Islet of Langerhans (tissue), 1 donor: Measurements from ENCODE around the gene AP5Z1.

ENCODE experiments used
- FAIRE-seq: peaks from one replicate; lab custom pipeline; 2011; peaks lifted over from hg19 to GRCh38; lab: Jason Lieb, UNC

Gene AP5Z1

DNA sequence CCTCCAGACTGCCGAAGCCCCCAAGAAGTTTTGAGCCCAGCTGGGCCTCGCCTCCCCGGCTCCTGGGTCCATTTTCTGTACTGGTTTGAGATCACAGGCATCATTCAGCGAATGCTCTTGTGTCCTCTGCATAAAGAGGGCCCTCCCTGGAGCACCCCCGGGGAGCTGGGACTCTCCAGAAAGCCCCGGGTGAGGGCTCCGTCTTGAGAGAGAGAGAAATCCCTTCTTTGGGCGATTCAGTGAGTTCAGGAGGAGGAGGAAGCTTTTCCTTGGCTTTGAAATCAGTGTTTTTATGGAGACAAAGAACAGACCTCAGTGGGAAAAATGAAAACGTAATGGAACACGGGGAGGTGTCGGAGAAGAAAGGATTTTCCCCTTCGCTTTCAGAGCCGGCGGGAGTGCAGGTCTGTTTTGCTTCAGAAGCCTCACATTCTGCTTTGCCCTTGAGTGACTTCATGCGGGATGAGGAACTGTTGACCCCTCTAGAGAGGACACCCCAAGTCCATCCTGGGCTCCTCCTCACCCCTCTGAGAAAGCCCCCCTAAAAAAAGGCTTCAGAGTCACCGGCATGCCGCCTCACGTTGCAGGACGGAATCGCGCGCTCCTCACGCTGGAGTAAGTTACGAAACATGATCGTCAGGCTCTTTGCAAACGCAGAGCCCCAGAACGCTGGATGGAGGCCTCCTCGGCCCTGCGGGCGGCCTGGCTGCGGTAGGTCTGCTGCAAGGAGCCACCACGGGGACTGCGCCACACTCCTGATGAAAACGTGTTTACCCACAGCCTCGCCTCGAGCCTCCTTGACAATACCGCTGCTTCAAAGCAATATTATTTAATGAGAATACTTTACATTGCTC lies 8.5 kb upstream of the AP5Z1 start:
- no peak for FAIRE-seq

DNA sequence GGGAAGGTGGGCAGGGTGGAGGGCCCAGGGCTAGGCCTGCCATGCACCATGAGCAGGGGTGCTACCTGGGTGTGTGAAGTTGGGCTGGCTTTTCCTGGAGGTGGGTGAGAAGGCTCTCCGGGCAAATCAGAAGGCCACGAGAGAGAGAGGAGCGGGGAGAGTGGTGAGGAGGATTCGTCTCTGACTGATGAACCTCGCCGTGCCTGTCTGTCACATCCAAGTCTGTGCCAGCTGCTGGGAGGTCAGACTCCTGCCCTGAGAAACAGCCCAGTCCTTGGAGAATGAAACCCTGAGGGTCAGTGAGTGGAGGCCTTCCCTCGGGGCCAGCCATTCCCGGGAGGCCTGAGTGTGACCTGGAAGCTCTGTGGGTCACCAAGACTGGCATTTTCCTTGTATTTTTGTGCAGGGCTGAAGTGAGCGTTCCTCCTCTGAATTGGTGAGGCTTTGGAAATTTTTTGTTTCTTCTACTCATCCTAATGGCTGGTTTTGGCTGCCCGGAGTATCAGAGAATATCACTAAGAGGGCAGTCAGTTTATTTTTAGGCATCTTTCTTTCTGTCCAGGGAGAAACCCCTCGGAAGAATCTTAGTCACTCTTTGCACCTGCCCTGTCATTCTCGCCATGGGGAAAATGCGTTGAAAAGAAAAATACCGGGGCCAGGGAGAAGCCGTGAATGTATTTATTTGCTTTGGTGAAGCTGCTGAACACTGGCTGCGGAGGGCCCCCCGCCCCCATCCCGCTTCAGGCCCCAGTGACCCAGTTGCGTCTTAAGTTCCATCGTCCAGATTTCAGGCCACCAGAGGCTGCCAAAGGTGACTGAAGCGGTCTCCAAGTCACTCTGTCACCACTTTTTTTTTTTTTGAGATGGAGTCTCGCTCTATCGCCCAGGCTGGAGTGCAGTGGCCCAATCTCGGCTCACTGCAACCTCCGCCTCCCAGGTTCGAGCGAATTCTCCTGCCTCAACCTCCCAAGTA lies 6.5 kb upstream of the AP5Z1 start:
- no peak for FAIRE-seq

DNA sequence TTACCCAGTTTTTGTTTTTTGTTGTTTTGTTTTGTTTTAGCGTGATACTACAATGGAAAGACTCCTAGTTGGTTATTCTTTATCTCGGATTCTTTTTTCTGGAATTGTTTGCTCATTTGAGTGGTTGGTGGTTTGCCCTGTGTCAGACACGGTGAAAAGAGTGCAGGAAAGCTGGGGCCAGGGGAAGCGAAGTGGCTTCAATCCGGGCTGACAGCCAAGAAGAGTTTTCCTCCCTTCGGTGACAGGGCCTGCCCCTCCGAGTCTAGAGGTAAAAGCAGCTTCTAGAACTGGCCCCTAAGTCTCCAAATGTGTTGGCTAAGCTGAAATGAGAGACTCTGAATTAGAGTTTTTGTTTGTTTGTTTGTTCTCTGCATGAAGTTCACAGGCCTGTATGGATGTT lies 5.7 kb upstream of the AP5Z1 start:
- FAIRE-seq, result no peak

DNA sequence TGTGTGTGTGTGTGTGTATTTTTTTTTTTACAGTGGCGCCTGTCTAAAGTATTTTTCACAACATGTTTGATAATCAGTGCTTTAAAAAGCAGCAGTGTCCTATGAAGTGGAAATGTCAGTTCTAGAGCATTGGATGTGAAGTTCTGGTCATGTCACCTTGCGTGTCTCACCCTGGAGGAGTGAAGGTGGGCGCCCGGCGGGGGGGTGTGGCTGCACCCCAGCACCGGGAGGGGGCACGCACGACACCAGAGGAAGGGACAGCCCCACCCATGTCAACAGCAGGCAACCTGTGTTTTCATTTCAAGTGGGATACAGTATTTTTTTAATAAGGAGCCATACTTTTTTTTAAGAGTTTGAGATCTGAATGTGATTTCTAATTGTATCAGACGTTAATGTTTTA lies 4.5 kb upstream of the AP5Z1 start:
- no peak for FAIRE-seq

DNA sequence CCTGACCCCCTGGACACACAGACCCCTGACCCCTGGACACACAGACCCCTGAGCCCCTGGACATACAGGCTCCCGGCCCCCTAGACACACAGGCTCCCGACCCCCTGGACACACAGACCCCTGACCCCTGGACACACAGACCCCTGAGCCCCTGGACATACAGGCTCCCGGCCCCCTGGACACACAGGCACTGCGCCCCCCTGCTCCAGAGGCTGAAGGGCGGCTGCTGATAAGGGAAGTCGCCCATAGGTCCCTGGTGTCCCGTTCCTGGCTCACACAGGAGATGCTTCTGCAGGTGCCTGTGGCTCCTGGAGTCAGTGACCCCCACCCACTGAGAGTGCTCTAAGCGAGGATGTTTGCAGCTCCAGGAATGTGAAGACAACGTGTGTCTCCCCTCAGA lies 3.7 kb upstream of the AP5Z1 start:
- FAIRE-seq, result no peak

DNA sequence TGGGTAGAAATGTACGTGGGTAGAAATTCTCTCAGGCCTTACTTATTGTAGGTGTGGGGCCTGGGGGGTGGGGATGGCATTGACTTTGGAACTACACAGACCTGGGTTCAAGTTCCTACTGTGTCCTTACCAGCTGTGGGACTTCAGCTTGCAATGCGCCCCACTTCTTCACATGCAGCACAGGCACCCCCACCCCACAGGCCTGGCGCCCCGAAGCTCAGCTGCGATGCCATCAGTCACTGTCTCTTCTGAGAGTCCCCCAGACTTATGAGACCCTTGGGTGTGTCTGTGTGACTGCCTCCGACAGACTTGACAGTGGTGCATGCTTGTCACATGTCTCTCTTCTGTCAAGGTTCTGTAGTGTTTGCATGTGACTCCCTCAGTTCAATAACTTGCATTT lies 3.1 kb upstream of the AP5Z1 start:
- FAIRE-seq, result no peak

DNA sequence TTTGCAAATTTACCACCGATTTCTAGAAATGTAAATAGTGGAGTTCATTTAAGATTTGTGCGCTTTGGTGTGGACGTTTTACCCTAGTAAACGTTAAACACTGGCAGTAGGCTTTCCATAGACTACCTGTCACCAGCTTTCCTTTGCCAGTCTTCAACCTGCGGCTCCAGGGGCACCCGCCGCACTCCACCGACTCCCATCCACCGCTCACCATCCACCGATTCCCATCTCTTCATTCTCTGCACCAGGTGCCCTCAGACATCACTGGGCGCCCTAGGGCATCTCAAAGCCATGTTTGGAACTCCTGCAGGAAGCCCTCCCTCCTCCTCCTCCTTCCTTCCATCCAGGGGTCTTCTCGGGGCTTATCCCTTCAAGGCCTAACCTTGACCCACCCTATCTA lies 1.4 kb upstream of the AP5Z1 start:
- FAIRE-seq, result no peak

DNA sequence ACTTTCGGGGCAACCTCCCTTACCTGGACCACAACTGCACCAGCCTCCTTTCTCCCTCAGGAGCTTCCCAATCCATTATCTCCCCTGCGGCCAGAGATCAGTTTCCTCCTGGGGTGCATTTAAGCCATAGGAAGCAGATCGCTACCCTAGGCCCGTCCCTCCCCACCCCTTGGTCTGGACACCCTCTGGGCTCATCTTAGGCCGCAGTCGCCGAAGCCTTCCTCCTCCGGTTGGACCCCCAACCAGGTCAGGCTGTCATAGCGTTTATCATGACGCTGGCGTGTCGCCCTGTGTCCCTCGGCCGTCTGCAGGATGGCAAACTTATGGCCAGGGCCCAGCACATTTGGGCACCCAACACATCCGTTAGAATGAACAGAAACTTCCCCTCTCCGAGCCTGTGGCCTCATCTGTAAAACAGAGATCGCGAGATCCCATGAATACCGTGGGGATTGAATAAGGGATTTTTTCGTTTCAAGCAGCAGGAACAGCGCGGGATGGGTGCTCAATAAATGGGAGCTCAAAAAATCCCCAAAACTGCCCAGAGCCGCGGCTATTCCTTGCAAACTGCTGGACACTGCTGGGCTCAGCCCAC lies 669 bp upstream of the AP5Z1 start:
- no peak for FAIRE-seq

DNA sequence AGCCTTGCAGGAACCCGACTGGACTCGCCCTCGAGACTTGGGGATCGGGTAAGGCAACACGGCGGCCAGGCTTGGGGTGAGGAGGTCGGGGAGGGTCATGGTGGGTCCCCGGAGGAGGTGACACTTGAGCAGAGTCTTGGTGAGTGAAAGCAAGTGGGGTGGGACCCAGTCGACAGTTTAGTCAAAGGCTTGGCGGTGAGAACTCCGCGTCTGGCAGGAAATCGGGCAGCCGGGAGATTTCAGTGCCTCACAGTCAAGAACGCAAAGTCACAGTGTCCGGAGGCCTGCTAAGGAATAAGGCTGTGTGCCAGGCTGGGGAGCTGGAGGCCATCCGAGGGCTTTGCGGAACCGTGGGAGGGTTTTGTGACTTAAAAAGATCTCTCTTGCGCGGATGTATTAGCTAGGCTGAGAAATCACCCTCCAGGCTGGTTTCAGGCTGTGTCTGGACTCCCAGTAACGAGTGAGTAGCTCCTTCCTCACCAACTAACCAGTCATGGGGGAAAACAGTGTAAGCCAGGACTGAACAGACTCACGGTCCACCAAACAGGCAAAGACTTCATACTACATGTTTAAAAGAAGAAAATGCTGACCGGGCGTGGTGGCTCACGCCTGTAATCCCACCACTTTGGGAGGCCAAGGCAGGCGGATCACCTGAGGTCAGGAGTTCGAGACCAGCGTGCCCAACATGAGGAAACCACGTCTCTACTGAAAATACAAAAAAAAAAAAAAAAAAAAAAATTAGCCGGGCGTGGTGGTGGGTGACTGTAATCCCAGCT lies 613 bp downstream of the AP5Z1 start:
- FAIRE-seq, result no peak

DNA sequence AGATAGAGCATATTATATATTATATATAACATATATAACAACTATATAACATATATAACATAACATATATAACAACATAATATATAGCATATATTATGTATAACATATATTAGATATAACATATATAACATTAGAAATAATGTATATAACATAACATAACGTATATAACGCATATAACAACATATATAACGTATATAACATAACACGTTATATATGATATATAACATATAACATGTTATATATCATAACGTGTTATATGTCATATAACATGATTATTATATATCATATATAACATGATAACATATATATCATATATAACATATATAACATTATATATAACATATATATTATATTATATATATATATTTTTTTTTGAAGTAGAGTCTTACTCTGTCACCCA lies 3.7 kb downstream of the AP5Z1 start:
- no peak for FAIRE-seq

DNA sequence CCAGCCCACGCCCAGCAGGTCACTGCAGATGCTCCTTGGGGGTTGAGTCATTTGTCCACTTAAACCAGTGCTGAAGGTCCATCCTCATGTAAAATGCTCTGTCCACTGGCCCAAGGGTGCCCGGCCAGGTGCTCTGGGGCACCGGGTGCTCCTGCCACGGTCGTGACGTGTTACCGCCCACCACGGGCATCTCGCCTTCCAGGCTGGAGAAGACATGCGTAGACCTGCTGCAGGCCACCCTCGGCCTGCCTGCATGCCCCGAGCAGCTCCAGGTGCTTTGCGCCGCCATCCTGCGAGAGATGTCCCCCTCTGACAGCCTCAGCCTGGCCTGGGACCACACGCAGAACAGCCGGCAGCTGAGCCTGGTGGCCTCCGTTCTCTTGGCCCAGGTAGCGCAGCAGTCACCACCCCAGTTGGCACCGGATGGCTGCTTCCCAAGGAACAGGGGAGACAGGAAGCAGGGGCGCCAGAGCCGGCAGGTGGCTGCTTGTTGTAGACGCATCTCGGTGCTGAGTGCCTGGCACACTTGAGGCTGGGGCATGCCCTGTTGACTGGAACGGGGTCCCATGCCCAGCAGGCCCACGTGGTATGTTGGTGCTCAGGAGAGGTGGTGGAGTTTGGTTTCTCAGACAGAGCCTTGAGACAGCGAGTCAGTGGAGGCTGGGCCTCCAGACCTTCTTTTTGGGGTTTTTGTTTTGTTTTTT lies 6.1 kb downstream of the AP5Z1 start:
- FAIRE-seq, result no peak

DNA sequence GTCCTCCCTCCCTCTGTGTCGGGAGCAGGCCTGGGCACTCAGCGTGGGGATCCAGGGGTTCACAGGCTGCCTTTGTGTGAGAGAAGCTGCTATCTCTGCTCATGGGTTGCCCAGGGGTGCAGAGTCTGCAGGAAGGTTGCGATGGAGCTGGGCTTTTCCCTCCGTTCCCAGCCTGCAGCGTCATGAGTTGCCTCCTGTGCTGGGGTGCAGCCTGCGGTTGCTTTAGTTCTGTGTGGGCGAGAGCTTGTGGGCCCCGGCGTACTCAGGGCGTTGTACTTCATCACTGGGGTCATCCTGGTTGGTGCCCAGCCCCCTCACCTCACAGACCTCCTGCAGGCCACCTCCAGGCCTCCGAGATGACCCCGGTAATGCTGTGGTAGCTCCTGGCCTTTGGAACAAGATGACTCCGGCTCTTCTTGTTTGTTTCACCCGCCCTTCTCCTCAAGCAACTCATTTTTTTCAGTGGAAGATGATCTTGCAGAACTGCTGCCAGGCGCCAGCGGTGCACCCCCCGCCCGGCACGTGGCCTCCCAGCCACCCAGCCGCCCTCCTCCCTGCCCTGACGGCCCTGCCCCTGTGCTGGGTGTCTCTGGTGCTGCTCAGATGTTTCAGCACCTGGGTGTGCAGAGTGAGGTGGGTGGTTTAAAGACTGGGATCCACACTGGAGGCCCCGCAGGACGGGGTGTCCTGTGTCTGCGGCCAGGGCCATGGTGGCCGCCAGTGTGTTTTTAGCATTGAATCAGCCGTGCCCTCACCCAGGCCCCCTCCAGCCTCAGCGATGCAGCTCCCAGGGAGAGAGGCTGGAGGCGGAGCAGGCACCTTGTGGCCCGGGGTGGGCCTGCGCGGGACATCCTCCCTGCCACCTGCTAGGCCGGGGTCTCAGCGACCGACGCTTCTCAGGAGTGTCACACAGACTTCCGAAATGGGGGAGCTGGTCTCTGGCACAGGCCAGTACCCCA lies 7.2 kb downstream of the AP5Z1 start:
- FAIRE-seq, result no peak

DNA sequence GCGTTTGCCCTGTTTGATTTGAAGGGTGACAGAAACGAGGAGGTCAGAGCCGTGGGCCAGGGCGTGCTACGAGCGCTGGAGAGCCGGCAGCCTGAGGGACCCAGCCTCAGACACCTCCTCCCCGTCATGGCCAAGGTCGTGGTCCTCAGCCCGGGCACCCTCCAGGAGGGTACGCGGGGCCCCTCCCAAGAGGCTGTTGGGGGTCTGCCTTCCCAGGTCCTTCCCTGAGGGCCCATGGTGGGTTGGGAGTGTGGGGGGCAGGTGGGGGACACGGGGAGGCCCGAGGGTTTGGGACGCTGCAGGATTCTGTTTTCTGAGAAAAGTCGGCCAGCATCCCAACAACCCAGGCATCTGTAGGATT lies 7.8 kb downstream of the AP5Z1 start:
- no peak for FAIRE-seq

DNA sequence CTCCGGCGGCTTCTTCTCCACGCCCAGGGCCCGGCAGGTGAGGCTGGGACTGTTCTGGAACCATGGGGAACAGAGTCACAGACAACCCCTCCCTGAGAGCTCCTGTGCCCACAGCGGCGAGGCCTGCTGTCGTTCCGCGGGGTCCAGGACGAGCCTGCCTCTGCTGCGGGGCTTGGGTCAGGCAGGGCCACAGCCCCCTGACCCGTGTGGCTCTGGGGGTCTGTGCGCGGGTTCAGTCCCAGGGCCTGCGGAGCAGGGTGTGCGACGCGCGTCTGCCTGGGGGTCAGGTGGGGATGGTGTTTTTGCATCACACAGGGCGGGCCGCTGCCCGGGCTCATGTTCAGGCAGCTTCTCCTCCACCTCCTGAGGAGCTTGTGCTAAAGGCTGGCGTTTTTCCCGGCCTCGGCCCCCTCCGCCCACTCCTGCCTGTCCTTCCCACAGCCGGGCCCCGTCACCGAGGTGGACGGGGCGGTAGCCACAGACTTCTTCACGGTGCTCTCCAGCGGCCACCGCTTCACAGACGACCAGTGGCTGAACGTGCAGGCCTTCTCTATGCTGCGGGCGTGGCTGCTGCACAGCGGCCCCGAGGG lies 8.4 kb downstream of the AP5Z1 start:
- FAIRE-seq, result no peak

DNA sequence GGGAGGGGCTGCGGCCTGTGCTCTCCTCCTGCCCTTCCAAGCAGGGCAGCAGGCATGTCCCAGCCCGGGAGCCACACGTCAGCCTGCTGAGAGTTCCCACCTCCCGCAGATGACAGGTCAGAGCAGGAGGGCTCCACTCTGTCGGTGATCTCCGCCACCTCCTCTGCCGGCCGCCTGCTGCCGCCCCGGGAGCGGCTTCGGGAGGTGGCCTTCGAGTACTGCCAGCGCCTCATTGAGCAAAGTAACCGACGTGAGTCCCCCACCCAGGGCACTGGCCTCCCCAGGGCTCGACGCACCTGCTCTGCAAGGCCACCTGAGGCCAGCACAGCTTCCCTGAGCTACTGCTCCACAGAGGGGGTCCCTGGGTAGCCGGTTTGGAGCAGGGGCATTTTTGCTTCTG lies 9.4 kb downstream of the AP5Z1 start:
- no peak for FAIRE-seq

DNA sequence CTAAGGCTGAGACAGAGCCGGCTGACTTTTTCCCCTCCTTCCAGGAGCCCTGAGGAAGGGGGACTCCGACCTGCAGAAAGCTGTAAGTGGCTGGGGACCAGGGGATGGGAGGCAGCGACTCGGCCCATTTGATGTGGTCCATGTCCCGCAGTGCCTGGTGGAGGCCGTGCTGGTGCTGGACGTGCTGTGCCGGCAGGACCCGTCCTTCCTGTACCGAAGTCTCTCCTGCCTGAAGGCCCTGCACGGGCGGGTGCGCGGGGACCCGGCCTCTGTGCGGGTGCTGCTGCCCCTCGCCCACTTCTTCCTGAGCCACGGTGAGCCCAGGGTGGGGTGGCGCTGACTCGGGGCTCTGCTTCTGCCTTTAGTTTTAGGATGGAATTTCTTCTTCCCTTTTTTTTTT lies 9.9 kb downstream of the AP5Z1 start:
- no peak for FAIRE-seq

DNA sequence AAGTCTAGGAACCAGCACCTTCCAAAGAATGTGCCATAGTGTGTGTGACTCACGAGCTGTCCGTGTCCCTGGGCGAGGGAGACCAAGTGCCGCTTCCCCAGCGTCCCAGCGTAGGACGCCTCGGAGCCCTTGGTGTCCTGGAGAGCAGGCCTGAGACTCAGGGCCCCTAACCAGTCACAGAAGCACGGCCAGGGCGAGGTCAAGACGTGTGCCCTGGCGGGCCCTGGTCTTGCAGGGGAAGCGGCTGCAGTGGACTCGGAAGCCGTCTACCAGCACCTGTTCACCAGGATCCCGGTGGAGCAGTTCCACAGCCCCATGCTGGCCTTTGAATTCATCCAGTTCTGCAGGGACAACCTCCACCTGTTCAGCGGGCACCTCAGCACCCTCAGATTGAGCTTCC lies 10.6 kb downstream of the AP5Z1 start:
- FAIRE-seq, result no peak

DNA sequence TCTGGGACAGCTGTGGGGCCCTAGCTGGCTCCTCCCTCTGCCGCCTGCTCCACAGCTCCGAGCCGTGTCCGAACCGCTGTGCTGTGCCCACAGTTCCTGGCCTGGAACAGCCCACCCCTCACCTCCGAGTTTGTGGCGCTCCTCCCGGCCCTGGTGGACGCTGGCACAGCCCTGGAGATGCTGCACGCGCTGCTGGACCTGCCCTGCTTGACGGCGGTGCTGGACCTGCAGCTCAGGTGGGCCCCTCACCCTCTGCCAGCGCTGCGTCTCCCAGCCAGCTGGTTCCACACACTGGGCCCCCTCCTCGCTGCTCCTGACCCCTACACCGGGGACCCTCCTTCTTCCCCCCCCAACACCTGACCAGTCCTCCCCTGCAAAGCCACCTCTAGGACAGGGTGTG lies 12.1 kb downstream of the AP5Z1 start:
- no peak for FAIRE-seq

DNA sequence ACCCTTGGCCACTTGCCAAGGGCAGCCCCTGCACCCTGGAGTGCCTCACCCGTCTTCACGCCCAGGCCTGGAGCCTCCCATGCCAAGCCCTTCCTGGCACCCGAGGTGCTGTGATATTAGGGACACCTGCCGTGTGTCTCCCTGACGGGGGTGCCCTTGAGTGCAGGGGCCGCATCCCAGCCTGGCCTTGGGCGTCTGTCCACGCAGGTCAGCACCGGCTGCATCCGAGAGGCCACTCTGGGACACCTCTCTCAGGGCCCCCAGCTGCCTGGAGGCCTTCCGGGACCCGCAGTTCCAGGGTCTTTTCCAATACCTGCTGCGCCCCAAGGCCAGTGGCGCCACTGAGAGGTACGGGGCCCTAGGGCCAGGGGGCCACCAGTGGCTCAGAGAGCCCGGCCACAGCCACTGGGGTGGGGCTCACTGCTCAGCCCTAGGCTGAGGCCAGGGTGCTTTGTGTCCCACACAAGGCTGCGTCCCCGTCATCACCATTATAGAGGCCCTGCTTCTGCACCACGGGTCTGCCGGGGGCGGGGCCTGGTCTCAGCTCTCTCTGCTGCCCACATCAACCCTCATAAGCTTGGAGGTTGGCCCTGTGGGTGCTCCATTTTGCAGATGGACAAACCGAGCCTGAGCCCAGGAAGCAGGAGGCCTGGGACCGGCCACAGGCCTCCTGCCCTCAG lies 12.7 kb downstream of the AP5Z1 start:
- FAIRE-seq, result no peak
